ENCODE results near the gene SMG6.

DNA sequence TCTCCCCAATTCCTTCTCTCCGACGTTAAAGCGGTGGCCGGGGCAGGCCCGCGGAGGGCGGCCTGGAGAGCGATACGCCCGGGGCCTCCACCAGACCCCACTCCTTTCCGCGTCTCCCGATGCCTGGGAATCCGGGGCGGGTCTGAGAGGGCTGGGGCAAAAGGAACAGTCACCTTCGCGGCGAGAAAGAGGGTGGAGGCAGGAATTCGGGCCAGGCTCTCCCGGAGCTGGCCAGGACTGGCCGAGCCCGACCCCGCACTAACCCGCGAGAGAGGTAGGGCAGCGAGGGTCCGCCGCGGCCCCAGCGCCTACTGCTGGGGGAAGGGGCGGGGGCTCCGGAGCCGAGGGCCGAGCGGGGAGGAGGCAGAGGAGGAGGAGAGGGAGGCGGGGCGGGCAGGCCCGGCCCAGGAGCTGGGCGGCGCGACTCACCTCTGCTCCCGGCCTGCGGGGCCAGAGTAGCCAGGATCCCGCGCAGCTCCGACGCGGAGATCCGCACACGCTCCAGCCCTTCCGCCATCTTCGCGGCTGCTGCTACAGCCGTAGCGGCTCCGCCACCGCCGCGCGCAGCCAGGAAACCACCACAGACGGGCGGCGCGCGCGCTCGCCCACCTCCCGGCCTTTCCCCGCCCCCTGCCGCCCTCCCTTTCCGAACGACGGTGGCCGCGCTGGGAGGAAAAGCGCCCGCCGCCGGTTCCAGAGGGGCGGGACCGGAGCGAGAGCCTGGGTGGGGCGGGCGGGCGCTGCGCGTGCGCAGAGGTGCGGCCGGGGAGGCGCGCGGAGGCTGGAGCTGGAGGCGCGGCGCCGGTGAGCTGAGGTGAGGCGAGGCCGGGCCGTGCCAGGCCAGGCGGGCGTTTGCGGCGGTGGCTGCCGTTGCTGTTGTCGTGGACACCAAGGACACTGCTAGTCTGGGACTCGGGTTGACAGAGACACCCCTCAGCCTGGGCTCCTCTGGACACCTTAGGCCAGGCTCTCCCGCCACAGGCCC, at the start of gene SMG6, which contains the start of gene SRR:
- no peak for TF ChIP-seq CTCF (IDR thresholded peaks at IDR 0.05; ENCODE audit: control extremely low read depth in 1 of 3, insufficient read depth in 1 of 3, low read depth in 1 of 3, low read length in 3 of 3)
- TF ChIP-seq GABPA (IDR thresholded peaks at IDR 0.05; ENCODE audit: borderline replicate concordance, insufficient read depth, low read length) = no peak
- peak; percentile 84 for TF ChIP-seq POLR2AphosphoS5 (IDR thresholded peaks at IDR 0.05; ENCODE audit: low read depth, low read length)
- TF ChIP-seq POLR2A (IDR thresholded peaks at IDR 0.05; ENCODE audit: control extremely low read depth in 1 of 2, low read depth in 2 of 2, low read length in 2 of 2) = peak; percentile 91 to 93
- TF ChIP-seq RAD21 (IDR thresholded peaks at IDR 0.05 in 1 of 2, conservative IDR thresholded peaks at IDR 0.05 in 1 of 2; ENCODE audit: low read depth in 2 of 2, low read length in 2 of 2) = no peak
- TF ChIP-seq USF2 (IDR thresholded peaks at IDR 0.05; ENCODE audit: low read length) = no peak
- TF ChIP-seq EZH2 (IDR thresholded peaks at IDR 0.05; ENCODE audit: low read depth, low read length, severe bottlenecking) = no peak
- TF ChIP-seq SIN3A (conservative IDR thresholded peaks at IDR 0.05 in 1 of 2, IDR thresholded peaks at IDR 0.05 in 1 of 2; ENCODE audit: low read depth in 1 of 2, low read length in 2 of 2) = peak; percentile 41 to 62; a peak in 2 of 4 replicates
- 0 out of 2 replicates have a peak, but pooled peaks have one; percentile 10 for TF ChIP-seq SP1 (IDR thresholded peaks at IDR 0.05; ENCODE audit: low read depth, low read length)
- peak; percentile 58; the same call in 1 of the 2 replicates for TF ChIP-seq CHD2 (IDR thresholded peaks at IDR 0.05; ENCODE audit: low read length)
- peak; percentile 93 for TF ChIP-seq PHF8 (conservative IDR thresholded peaks at IDR 0.05; ENCODE audit: low read depth, low read length)
